Nephron progenitor cell (in vitro differentiated cells): ENCODE measurements around the gene DPPA4.
A peak's percentile ranks its signal among the peaks of the same experiment; 100 is the strongest.

ENCODE experiments used
- DNase-seq: peaks from one replicate; pipeline ENCODE4 v3.0.0; 2021
- H3K27ac Mint-ChIP-seq: 2 replicates; pipeline ENCODE4 v1.8.0; 2021; ENCODE audit warnings: mild to moderate bottlenecking, moderate library complexity, mixed read lengths
- H3K27me3 Mint-ChIP-seq: 2 replicates; pipeline ENCODE4 v1.8.0; 2021; ENCODE audit warnings: mild to moderate bottlenecking, low read depth, mixed read lengths; ENCODE audit not compliant: poor library complexity
- H3K36me3 Mint-ChIP-seq: 2 replicates; pipeline ENCODE4 v1.8.0; 2021; ENCODE audit warnings: low read depth, mixed read lengths
- H3K4me1 Mint-ChIP-seq: 2 replicates; pipeline ENCODE4 v1.8.0; 2021; ENCODE audit warnings: mixed read lengths
- H3K4me3 Mint-ChIP-seq: 2 replicates; pipeline ENCODE4 v1.8.0; 2021; ENCODE audit warnings: mild to moderate bottlenecking, moderate library complexity, mixed read lengths
- H3K9me3 Mint-ChIP-seq: 2 replicates; pipeline ENCODE4 v1.8.0; 2021; ENCODE audit warnings: mild to moderate bottlenecking, moderate library complexity, mixed read lengths
- CTCF ChIP-seq: fragments of 200-600 bp; sonication (generic); IDR thresholded peaks from 2 replicates; pipeline ENCODE4 v1.5.0; 2021; ENCODE audit warnings: antibody characterized with exemption

Gene DPPA4

GRCh38 chr3:109316162-109316730 is 21.1 kb downstream of the DPPA4 start, which contains the start of gene DPPA2:
Gene DPPA2, minus strand, starts transcription at chr3:109316517. Its CDS starts 1,975 bp downstream, at chr3:109314542.
- H3K36me3 Mint-ChIP-seq: peaks cover 2% of the 10 kb centered on the region

GRCh38 chr3:109313061-109313460 is 24.3 kb downstream of the DPPA4 start:
- H3K4me1 Mint-ChIP-seq: peaks cover 28% of the 10 kb centered on the region
- H3K27ac Mint-ChIP-seq: peak overlapping the region; percentile 18
- peaks cover 13% of the 10 kb centered on the region for H3K36me3 Mint-ChIP-seq
- no peaks in the 10 kb centered on the region for H3K9me3 Mint-ChIP-seq
- no peak for TF ChIP-seq CTCF
- no peaks in the 10 kb centered on the region for H3K27me3 Mint-ChIP-seq
- no peak overlapping the region for H3K4me3 Mint-ChIP-seq
- DNase-seq: no peak

More at GRCh38 chr3:109316162-109316730, 21.1 kb downstream of the DPPA4 start, which contains the start of gene DPPA2:
- no peak within 1 kb of the TSS for H3K4me3 Mint-ChIP-seq
- no peak for TF ChIP-seq CTCF
- H3K27me3 Mint-ChIP-seq: no peaks in the 10 kb centered on the region
- H3K9me3 Mint-ChIP-seq: no peaks in the 10 kb centered on the region
- H3K4me1 Mint-ChIP-seq: peaks cover 28% of the 10 kb centered on the region
- H3K27ac Mint-ChIP-seq: peak within 1 kb of the TSS; percentile 64
- no peak for DNase-seq

- Mint-ChIP-seq H3K9me3 (no peaks in the 10 kb centered on the region), H3K4me3 (no peak overlapping the region), H3K27me3 (no peaks in the 10 kb centered on the region), H3K36me3 (no peaks in the 10 kb centered on the region), H3K4me1 (no peaks in the 10 kb centered on the region), H3K27ac (no peak overlapping the region)
- DNase-seq: no peak
- no peak for TF ChIP-seq CTCF
Measured at GRCh38 chr3:109297496-109297895, 39.9 kb downstream of the DPPA4 start.

GRCh38 chr3:109284071-109284470 is 53.3 kb downstream of the DPPA4 start:
- Mint-ChIP-seq H3K27me3 (no peaks in the 10 kb centered on the region), H3K4me1 (peaks cover 7% of the 10 kb centered on the region), H3K36me3 (no peaks in the 10 kb centered on the region), H3K4me3 (no peak overlapping the region), H3K9me3 (no peaks in the 10 kb centered on the region), H3K27ac (no peak overlapping the region)
- no peak for DNase-seq
- no peak for TF ChIP-seq CTCF

- Mint-ChIP-seq H3K36me3 (no peaks in the 10 kb centered on the region), H3K4me3 (no peak overlapping the region), H3K4me1 (peaks cover 18% of the 10 kb centered on the region), H3K27me3 (peaks cover 3% of the 10 kb centered on the region), H3K9me3 (no peaks in the 10 kb centered on the region), H3K27ac (no peak overlapping the region)
- no peak for TF ChIP-seq CTCF
- DNase-seq: no peak
Measured at GRCh38 chr3:109278546-109278945, 58.8 kb downstream of the DPPA4 start.

GRCh38 chr3:109278141-109278540 is 59.2 kb downstream of the DPPA4 start:
- Mint-ChIP-seq H3K27ac (no peak overlapping the region), H3K9me3 (no peaks in the 10 kb centered on the region), H3K36me3 (no peaks in the 10 kb centered on the region), H3K27me3 (peaks cover 3% of the 10 kb centered on the region), H3K4me1 (peaks cover 18% of the 10 kb centered on the region), H3K4me3 (no peak overlapping the region)
- TF ChIP-seq CTCF: no peak
- DNase-seq: no peak
